ENCODE results near the gene DERA. TPM values are rescaled to one million over a fixed set of nuclear protein-coding genes. Genes with fewer than 3 reads are reported as not detected.
"Not testable (repeated sequence)": the region's sequence is repeated elsewhere in the genome, so short reads cannot be mapped to it uniquely, and the experiment has no call there.

The DERA gene
- total RNA-seq, 1 donor = 16.7 TPM

- peak in 1 of 3 donors; percentile 47 for DNase-seq (ENCODE audit: low read depth in 2 of 3, low spot score in 2 of 3)
These were observed 11.8 kb upstream of the DERA start for GRCh38 chr12:15899282-15899870.

DNA sequence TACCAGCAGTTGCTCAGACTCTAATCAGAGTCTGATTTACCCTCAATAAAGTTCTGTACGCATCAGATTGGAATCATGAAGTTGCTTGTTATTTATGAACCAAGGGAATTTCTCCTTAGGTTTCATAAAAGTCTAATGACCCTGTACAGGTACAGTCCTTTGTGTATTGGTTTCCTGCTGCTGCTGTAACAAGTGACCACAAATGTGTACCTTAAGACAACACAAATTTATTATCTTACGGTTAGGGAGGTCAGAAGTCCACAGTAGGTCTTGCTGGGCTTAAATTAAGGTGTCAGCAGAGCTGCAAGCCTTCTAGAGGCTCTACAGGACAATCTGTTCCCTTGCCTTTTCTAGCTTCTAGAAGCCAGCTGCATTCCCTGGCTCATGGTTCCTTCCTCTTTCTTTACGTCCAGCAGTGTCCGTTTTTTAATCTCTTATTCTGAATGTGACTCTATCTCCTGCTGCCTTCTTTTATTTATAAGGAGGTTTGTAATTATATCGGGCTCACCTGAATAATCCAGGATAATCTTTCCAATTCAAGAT, 6.7 kb upstream of the DERA start:
- no peak for DNase-seq (ENCODE audit: low read depth in 2 of 3, low spot score in 2 of 3)

GRCh38 chr12:15910468-15910863, 666 bp upstream of the DERA start:
- DNase-seq (ENCODE audit: low read depth in 2 of 3, low spot score in 2 of 3) = no peak

DNA sequence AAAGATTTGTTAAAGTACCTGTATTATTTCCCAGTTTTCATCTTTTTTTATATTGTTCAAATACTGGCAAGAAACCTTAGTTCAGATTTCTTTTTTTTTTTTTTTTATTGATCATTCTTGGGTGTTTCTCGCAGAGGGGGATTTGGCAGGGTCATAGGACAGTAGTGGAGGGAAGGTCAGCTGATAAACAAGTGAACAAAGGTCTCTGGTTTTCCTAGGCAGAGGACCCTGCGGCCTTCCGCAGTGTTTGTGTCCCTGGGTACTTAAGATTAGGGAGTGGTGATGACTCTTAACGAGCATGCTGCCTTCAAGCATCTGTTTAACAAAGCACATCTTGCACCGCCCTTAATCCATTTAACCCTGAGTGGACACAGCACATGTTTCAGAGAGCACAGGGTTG, 799 bp downstream of the DERA start:
- DNase-seq (ENCODE audit: low read depth in 2 of 3, low spot score in 2 of 3) = not testable (repeated sequence)

DNA sequence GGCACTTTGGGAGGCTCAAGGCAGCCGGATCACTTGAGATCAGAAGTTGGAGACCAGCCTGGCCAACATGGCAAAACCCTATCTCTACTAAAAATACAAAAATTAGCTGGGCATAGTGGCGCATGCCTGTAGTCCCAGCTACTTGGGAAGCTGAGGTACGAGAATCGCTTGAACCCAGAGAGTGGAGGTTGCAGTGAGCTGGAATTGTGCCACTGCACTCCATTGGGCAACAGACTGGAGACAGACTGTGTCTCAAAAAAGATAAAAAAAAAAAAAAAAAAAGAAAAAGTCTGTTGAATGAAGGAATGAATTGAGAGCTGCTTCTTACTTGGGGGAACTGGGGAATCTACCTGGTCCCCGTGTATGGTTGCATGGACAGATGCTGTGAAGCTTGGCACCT, 3.0 kb downstream of the DERA start:
- not testable (repeated sequence) for DNase-seq (ENCODE audit: low read depth in 2 of 3, low spot score in 2 of 3)

- DNase-seq (ENCODE audit: low read depth in 2 of 3, low spot score in 2 of 3) = no peak
These were observed 6.9 kb downstream of the DERA start for GRCh38 chr12:15918066-15918465.

- DNase-seq (ENCODE audit: low read depth in 2 of 3, low spot score in 2 of 3) = no peak
These were observed 8.3 kb downstream of the DERA start for GRCh38 chr12:15919418-15919817.

DNA sequence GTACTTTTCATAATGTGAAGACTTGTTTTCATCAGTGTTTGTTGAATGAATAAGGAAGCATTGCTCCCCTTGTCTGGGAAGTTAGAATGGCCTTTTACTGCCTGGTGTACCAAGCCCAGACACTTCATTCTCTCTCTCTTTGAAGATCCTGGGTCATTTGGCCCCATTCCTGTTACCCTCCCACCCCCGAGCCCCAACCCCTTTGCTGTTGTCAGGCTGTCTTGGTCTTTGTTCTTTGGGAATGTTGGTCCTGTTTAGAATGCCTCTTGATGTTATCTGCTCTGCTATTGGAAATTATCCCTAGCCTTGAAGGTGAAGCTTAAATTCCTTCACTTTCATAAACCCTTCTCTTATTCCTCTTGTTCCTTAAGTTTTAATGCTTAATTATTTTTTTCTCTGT, 13.8 kb downstream of the DERA start:
- no peak for DNase-seq (ENCODE audit: low read depth in 2 of 3, low spot score in 2 of 3)

- DNase-seq (ENCODE audit: low read depth in 2 of 3, low spot score in 2 of 3) = no peak
These were observed 17.2 kb downstream of the DERA start for GRCh38 chr12:15928346-15928745.

DNA sequence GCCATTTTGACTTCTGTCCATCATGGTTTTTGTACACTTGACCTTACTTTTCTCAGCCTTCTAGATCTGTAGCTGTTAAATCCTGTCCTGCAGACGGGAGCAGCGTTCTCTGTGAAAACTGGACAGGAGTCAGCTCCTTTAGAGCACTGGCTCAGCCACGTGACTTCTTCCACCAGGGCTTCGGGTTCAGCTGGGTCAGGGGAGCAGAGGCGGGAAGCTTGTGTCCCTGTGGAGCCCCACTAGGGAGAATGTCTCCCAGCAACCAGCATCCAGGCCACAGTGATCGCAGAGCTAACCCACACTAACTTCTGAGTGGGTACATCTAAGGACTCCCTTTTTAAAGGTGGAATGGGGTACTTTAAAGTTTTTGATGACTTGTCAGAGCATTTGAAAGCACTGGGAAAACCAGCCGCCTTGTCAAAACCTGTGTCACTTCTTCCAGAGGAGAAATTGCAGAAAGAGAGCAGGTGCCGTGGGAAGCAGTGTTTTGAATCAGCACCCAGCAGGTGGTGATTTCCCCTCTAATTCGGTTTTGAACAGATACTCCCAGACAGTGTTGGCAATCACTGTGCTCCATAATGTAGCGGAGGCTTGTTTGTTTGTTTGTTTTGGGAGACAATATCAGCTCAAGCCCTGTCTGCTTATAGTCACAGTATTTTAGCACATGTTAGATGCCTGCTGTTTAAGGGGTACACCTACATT, 17.9 kb downstream of the DERA start:
- no peak for DNase-seq (ENCODE audit: low read depth in 2 of 3, low spot score in 2 of 3)

GRCh38 chr12:15931590-15932053, 20.5 kb downstream of the DERA start:
- no peak for DNase-seq (ENCODE audit: low read depth in 2 of 3, low spot score in 2 of 3)

- DNase-seq (ENCODE audit: low read depth in 2 of 3, low spot score in 2 of 3) = no peak
These were observed 21.2 kb downstream of the DERA start for GRCh38 chr12:15932327-15932726.

DNA sequence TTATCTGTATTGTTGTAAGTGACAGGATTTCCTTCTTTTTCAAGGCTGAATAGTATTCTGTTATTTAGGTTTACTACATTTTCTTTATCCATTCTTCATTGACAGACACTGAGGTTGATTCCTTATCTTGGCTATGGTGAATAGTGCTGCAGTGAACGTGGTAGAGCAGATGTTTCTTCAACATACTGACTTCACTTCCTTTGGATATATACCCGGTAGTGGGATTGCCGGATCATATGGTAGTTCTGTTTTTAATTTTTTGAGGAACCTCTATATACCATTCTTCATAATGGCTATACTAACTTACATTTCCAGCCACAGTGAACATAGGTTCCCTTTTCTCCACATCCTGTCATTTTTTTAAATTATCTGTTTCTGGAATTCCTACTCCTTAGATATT, 21.8 kb downstream of the DERA start:
- DNase-seq (ENCODE audit: low read depth in 2 of 3, low spot score in 2 of 3) = no peak

DNA sequence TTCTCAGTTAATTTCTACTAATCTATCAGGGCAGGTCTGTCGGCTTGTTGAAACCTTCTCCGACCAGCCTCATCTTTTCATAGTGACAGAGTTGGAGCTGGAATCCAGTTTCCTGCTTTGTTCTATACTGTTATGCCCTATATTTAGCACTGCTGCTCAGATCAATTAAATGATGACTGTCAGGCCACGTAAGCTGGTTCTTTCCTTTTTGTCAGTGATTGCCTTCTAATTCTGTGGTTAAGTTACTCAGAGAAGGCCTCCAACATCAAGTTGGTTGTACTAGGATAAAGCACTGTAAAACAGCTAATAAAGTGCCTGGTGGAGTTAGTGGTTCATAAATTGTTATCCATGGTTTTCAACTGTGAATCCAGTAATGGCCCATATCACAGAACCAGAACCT, 22.6 kb downstream of the DERA start:
- no peak for DNase-seq (ENCODE audit: low read depth in 2 of 3, low spot score in 2 of 3)

- no peak for DNase-seq (ENCODE audit: low read depth in 2 of 3, low spot score in 2 of 3)
These were observed 25.6 kb downstream of the DERA start for GRCh38 chr12:15936751-15937150.

- DNase-seq (ENCODE audit: low read depth in 2 of 3, low spot score in 2 of 3) = no peak
These were observed 26.8 kb downstream of the DERA start for GRCh38 chr12:15937902-15938301.

DNA sequence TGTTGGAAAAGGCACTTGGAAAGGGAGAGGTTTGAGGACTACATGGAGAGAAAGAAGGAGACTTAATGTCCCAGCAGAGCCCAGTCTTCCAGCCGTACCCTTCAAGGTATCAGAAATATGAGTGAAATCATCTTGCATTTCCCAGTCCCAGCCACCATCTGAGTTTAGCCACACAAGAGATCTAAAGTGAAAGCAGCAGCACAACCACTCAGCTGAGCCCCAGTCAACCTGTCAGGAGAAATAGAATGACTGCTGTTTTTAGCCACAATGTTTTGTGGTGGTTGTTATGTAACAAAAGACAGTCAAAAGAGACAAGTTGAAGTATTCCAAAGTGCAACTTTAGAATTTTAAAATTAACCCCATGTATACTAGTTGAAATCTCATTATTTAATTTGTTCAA, 28.0 kb downstream of the DERA start:
- DNase-seq (ENCODE audit: low read depth in 2 of 3, low spot score in 2 of 3) = peak in 1 of 3 donors; percentile 5

DNA sequence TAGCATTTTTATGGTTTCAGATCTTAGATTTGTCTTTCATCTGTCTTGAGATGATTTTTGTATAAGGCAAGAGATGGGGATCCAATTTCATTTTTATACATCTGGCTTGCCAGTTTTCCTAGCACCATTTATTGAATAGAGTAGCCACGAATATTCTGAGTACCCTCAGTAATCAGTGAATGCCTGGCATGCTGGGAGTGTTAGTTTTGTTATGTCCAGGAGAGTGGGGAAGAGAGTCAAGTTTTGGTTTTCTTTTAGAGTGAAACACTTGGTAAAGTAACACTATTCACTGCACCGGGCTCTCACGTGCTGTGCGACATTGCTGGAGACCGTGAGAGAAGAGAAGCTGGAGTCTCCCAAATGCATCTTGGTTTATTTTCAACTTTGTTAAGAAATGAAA, 31.3 kb downstream of the DERA start:
- no peak for DNase-seq (ENCODE audit: low read depth in 2 of 3, low spot score in 2 of 3)

DNA sequence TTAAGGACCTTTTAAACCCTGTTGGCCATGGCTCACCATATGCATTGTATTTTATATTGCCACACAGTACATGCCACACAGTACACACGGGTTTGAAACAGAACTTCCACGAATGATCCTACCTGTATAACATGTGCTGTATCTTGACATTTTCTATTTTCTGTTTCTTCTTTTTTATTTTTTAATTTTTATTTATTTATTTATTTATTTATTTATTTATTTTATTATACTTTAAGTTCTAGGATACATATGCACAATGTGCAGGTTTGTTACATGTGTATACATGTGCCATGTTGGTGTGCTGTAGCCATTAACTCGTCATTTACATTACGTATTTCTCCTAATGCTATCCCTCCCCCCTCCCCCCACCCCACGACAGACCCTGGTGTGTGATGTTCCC, 32.4 kb downstream of the DERA start:
- not testable (repeated sequence) for DNase-seq (ENCODE audit: low read depth in 2 of 3, low spot score in 2 of 3)

DNA sequence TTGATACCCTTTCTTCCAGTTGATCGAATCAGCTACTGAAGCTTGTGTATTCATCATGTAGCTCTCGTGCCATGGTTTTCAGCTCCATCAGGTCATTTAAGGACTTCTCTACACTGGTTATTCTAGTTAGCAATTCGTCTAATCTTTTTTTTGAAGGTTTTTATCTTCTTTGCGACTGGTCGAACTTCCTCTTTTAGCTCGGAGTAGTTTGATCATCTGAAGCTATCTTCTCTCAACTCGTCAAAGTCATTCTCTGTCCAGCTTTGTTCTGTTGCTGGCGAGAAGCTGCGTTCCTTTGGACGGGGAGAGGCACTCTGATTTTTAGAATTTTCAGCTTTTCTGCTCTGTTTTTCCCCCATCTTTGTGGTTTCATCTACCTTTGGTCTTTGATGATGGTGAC, 37.3 kb downstream of the DERA start:
- DNase-seq (ENCODE audit: low read depth in 2 of 3, low spot score in 2 of 3) = not testable (repeated sequence)

DNA sequence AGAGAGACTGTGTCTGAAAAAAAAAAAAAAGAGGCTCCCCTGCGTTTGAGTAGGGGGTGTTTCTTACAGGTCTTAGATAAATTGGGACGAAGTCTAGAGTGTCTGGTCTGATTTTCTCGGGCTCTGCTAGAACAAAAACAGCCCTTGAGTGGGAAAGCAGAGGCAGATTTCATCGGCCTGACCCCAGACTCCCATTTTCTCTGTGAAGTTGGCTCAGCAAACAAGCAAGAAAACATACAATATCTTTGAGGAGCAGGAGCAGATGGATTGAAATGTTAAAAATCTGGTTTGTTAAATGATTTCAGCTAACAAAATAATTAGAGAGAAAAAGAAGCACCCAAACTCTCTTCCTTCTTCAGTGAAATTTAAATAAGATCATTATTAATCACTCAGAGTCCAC, 44.1 kb downstream of the DERA start:
- no peak for DNase-seq (ENCODE audit: low read depth in 2 of 3, low spot score in 2 of 3)

DNA sequence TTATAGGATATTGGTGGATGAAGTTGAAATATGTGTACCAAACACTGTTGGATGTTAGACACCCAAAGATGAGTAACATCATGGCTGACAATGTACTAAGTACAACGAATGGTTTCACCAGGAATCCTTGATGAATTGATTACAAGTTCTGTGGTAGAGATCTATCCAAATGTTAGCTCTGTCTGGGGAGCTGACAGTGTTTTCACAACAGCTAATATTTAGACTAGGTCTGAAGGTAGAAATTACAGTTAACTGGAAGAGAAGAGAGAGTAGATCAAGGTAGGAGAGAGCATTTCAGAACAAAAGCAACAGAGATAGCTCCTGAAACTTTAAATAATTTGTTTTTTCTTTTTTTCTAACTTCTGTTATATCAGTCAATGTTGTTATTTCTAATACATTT, 44.9 kb downstream of the DERA start:
- no peak for DNase-seq (ENCODE audit: low read depth in 2 of 3, low spot score in 2 of 3)

Data from hematopoietic multipotent progenitor cell (in vitro differentiated cells).